Activated CD4-positive, alpha-beta T cell treated with anti-CD3 and anti-CD28 coated beads for 48 hours (primary cell): ENCODE results near the gene TESPA1.

Experiments used
- DNase-seq: peaks from one replicate; pipeline ENCODE4 v3.0.0-alpha.2; 2020

Gene TESPA1

GRCh38 chr12:54981796-54982195, 2.8 kb downstream of the TESPA1 start:
- peak; percentile 60 for DNase-seq

- DNase-seq = peak; percentile 54
Measured at GRCh38 chr12:54980341-54980740, 4.2 kb downstream of the TESPA1 start.

- DNase-seq = no peak
Measured at GRCh38 chr12:54977857-54978256, 6.7 kb downstream of the TESPA1 start.

- no peak for DNase-seq
Measured at GRCh38 chr12:54977155-54977554, 7.4 kb downstream of the TESPA1 start.

GRCh38 chr12:54975875-54976274, 8.7 kb downstream of the TESPA1 start:
- DNase-seq = no peak

- DNase-seq = no peak
Measured at GRCh38 chr12:54975272-54975671, 9.3 kb downstream of the TESPA1 start.

- no peak for DNase-seq
Measured at GRCh38 chr12:54974279-54974678, 10.3 kb downstream of the TESPA1 start.

GRCh38 chr12:54973556-54973955, 11.0 kb downstream of the TESPA1 start:
- DNase-seq = no peak

- DNase-seq = no peak
Measured at GRCh38 chr12:54970741-54971140, 13.8 kb downstream of the TESPA1 start.

GRCh38 chr12:54968181-54968730, 16.3 kb downstream of the TESPA1 start:
- DNase-seq = no peak

- DNase-seq = no peak
Measured at GRCh38 chr12:54967461-54967860, 17.1 kb downstream of the TESPA1 start.

- DNase-seq = no peak
Measured at GRCh38 chr12:54961190-54961589, 23.4 kb downstream of the TESPA1 start.

GRCh38 chr12:54959291-54960018, 25.1 kb downstream of the TESPA1 start:
- no peak for DNase-seq

- peak; percentile 58 for DNase-seq
Measured at GRCh38 chr12:54958048-54958658, 26.4 kb downstream of the TESPA1 start.

GRCh38 chr12:54956818-54957641, 27.5 kb downstream of the TESPA1 start:
- DNase-seq = no peak

GRCh38 chr12:54956322-54956721, 28.2 kb downstream of the TESPA1 start:
- no peak for DNase-seq

GRCh38 chr12:54954801-54955200, 29.8 kb downstream of the TESPA1 start:
- DNase-seq = no peak

- DNase-seq = no peak
Measured at GRCh38 chr12:54954228-54954627, 30.3 kb downstream of the TESPA1 start.

GRCh38 chr12:54950071-54950727, 34.4 kb downstream of the TESPA1 start:
- no peak for DNase-seq

- DNase-seq = no peak
Measured at GRCh38 chr12:54949073-54949711, 35.4 kb downstream of the TESPA1 start.

- no peak for DNase-seq
Measured at GRCh38 chr12:54948171-54948570, 36.4 kb downstream of the TESPA1 start.

GRCh38 chr12:54945082-54945481, 39.5 kb downstream of the TESPA1 start:
- DNase-seq = no peak
